GM21737 (cell line): ENCODE results near the gene CR2.
A peak's percentile ranks its signal among the peaks of the same experiment; 100 is the strongest.
"Not testable (repeated sequence)": the region's sequence is repeated elsewhere in the genome, so short reads cannot be mapped to it uniquely, and the experiment has no call there.

Experiments
- ATAC-seq: cut with Tn5 transposase; IDR thresholded peaks from one replicate; pipeline ENCODE4 v1.9.1; 2021; ENCODE audit warnings: mild to moderate bottlenecking, moderate library complexity; ENCODE audit not compliant: unreplicated experiment

Gene CR2

GRCh38 chr1:207454046-207454964 lies at the start of gene CR2:
Gene CR2, plus strand, starts transcription at chr1:207454328. Its CDS starts 91 bp downstream, at chr1:207454419.
- ATAC-seq, result peak; percentile 74

DNA sequence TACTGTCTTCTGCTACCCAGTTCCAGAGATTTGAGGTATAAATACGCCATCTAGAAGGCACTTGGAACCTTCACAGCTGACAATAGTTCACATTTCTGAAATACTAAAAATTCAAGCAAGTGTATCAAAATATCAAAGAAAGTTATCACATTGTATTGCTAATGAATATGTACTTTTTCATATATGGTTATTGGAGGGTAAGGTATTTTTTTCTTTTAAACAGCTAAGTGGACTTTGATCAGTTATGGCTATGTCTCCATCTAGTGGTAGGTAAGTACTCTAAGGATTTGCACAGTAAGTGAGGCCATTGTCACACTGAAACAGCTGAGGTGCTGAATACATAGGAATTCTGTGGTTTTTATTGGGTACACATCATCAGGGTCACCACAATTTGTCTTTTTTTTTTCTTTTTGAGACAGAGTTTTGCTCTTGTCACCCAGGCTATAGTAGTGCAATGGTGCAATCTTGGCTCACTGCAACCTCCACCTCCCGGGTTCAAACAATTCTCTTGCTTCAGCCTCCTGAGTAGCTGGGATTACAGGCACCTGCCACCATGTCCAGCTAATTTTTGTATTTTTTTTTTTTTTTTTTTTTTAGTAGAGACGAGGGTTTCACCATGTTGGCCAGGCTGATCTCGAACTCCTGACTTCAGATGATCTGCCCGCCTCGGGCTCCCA lies 49.1 kb upstream of the CR2 start:
- ATAC-seq, result no peak

DNA sequence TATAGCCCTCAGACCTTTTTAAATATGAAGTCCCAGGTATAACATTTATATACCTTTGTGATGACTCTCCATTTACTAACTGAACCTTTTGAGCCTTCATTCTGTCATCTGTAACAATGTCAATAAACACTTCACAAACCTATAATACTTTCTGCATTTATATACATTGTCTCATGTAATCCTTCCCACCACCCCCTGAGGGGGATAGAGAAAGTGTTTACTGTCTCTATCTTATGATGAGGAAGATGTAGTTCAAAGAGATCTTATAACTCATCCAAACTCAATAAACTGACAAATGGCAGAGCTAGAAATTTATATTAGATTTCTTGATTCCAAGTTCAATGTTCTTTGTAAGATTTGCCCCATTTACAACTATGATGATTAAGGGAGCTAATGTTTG lies 48.3 kb upstream of the CR2 start:
- no peak for ATAC-seq

- no peak for ATAC-seq
These were observed 46.4 kb upstream of the CR2 start for GRCh38 chr1:207407655-207408260.

- no peak for ATAC-seq
These were observed 41.3 kb upstream of the CR2 start for GRCh38 chr1:207412845-207413244.

DNA sequence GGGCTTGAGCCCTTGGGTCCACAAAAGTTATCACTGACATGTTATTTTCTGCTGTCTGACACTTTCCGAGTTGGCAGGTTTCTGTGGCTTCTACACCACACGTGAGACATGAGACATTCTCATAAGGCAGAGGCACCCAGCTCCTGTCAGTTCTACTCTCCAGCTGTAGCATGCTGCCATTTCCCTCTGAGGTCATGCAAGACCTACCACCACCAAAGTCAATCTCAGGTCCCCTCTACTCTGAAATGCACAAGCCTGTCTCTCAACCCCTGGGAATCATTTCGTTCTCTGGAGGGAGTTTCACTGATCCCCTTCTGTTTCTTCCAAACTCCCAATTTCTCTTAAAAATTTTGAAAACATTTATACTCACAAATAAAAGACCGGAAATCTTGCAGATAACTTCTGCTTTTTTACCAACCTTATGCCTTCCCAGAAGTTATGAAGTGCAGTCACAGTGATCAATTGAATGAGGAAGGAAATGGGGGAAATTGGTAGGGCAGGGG lies 39.5 kb upstream of the CR2 start:
- peak; percentile 85 for ATAC-seq

DNA sequence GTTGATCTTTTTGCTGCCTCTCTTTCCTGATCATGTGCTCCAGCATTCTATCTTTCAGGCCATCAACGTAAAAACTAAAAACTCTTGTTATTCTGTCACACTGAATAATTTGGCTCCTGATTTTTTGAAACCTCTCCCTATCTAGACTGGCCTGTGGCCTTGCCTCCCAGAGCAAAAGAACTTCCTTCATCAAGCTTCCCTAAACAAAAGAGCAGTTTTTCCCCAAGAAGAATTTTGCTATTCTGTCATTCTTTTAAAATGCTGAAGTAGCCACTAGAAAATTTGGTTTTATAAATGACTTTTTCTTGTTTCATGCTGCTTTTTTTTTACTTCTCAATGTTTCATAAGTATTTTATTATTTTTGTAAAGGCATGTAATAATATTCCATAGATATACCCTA lies 37.1 kb upstream of the CR2 start:
- ATAC-seq, result no peak

GRCh38 chr1:207418351-207418750 lies 35.8 kb upstream of the CR2 start:
- no peak for ATAC-seq

GRCh38 chr1:207420109-207420508 lies 34.0 kb upstream of the CR2 start:
- ATAC-seq, result no peak

GRCh38 chr1:207421078-207421477 lies 33.0 kb upstream of the CR2 start:
- no peak for ATAC-seq

DNA sequence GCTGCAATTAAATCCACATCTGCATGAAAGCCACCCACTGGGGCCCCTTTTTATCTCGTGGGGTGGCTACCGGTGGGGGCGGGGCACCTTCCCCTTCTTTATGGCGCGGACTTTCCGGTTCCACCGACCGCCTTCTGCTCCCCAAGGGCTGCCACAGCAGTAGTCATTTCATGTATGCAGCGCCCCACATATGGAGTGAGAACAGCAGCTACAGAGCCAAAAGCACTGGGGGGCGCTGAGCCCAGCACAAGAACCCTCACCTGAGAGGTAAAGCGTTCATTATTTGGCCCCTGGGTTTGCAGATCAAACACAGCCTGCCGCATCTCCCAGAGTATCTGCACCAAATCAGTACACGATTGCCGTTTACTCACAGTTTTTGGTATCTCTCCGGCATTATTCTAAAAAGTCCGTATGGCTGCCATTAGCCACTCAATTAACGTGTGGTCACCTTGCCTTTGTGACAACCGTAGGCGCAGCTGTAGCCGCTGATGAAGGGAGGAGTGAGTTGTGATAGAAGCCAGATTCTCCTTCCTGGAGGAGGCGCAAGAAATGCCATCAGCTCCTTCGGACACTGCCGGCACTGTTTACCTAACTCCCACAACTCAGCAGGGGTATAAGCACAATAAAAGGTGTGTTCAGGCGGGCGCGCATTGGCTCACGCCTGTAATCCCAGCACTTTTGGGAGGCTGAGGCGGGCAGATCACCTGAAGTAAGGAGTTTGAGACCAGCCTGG lies 30.4 kb upstream of the CR2 start:
- ATAC-seq, result no peak

- no peak for ATAC-seq
These were observed 29.5 kb upstream of the CR2 start for GRCh38 chr1:207424570-207425131.

GRCh38 chr1:207427832-207428585 lies 26.1 kb upstream of the CR2 start:
- ATAC-seq, result no peak

- ATAC-seq, result no peak
These were observed 25.3 kb upstream of the CR2 start for GRCh38 chr1:207428783-207429182.

DNA sequence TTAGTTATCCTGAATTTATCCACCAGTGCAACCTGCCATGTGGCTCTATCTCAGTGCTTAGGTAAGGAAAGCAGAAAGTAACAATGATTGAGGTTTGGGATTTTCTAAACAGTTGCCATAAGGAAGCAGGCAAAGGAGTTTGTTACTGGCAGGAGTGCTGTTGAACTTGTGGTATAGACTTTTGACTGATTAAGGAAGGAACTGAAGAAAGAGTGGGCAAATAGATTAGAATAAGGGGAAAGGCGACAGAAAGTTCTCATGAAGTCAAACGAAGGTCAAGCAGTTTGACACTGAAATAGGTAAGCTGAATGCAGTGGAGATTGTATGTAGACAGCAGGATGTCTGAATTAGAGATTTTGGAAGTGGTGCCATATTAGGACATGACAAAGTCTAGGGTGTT lies 24.2 kb upstream of the CR2 start:
- ATAC-seq, result peak; percentile 48

DNA sequence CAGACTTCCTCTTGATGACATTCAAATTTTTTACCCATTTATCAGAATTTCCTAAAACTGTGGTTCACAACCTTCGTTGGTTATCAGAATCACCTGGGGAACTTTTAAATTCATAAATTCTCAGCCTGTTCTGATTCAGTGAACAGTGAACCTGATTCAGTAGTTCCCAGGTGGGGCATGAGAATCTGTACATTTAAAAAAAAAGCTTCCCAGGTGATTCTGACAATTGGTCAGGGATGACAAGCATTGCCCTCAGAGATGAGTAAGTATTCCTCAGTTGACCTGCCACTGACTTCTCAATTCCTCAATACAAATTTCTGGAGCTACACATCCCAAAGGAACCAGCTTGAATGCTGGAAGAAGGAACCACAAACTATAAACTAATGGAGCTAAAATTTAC lies 23.5 kb upstream of the CR2 start:
- ATAC-seq, result no peak

- ATAC-seq, result no peak
These were observed 22.6 kb upstream of the CR2 start for GRCh38 chr1:207431508-207431907.

DNA sequence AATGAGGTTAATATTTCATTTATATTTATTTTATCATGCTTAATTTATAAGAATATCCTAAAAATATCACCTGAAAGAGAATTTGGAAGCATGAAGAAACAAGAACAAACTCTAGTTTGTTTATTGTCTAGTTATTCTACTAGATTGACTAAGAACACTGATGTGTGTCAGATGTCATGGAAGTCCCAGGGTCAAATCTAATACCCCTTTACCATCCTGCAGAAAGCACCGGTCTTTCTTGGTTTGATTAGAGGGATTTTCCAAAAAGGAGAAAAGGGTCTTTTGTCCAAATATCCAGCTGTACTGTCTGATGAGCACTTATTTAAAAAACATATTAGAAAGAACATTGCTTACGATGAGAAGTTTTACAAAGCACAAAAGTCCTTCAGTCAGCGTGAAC lies 20.7 kb upstream of the CR2 start:
- ATAC-seq, result no peak

DNA sequence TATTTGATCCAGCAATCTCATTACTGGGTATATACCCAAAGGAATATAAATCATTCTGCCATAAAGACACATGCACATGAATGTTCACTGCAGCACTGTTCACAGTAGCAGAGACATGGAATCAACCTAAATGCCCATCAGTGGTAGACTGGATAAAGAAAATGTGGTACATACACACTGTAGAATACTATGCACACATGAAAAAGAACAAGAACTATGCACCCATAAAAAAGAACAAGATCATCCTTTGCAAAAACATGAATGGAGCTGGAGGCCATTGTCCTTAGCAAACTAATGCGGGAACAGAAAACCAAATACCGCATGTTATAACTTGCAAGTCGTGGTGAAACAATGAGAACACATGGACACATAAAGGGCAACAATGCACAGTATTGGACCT lies 17.4 kb upstream of the CR2 start:
- ATAC-seq, result not testable (repeated sequence)

GRCh38 chr1:207440626-207441025 lies 13.5 kb upstream of the CR2 start:
- ATAC-seq, result no peak
